Cardiac muscle cell (in vitro differentiated cells and primary cell): ENCODE measurements around the gene DMRT1. TPM values are rescaled to one million over a fixed set of nuclear protein-coding genes. Genes with fewer than 3 reads are reported as not detected.

Source experiments
- DNase-seq, 2 donors: peaks; one replicate each; pipeline versions ENCODE4 v3.0.0 to v3.0.0-alpha.2; 2010 to 2017; ENCODE audit warnings: low read depth in 1 of 2, low spot score in 1 of 2
- H3K27ac ChIP-seq: fragments of 200-600 bp; sonication (generic); 2 replicates; pipeline ENCODE4 v1.5.1; 2016
- H3K27me3 ChIP-seq: fragments of 200-600 bp; sonication (generic); 2 replicates; pipeline ENCODE4 v1.6.0; 2016; ENCODE audit warnings: control low read depth
- H3K36me3 ChIP-seq: fragments of 200-600 bp; sonication (generic); 2 replicates; pipeline ENCODE4 v1.5.1; 2016; ENCODE audit warnings: control low read depth
- H3K4me1 ChIP-seq: fragments of 200-600 bp; sonication (generic); 2 replicates; pipeline ENCODE4 v1.8.1; 2017; ENCODE audit warnings: low read depth, mild to moderate bottlenecking, mixed run types
- H3K4me3 ChIP-seq: fragments of 200-600 bp; sonication (generic); 2 replicates; pipeline ENCODE4 v1.5.1; 2016; ENCODE audit warnings: mild to moderate bottlenecking
- H3K9me3 ChIP-seq: fragments of 200-600 bp; sonication (generic); 2 replicates; pipeline ENCODE4 v1.5.1; 2017; ENCODE audit warnings: low read depth, mild to moderate bottlenecking, control low read depth
- polyA plus RNA-seq: library from polyadenylated mRNA; unstranded; fragments of >200 nt; fragmentation: Nextera tagmentation; extraction: Ambion mirVana; gene quantifications from 2 replicates; pipeline ENCODE4 v1.2.1, GENCODE V29; 2016
- total RNA-seq: library from RNA; depleted of rRNA; stranded (reverse); fragments of >200 nt; gene quantifications from 2 replicates; pipeline ENCODE4 v1.2.3, GENCODE V29; 2016
- TF ChIP-seq, protein P1 (sequence below): IDR thresholded peaks from 2 replicates; pipeline ENCODE4 v1.5.1; 2012; ENCODE audit warnings: low read depth, mild to moderate bottlenecking, low read length

Gene DMRT1
- total and polyA plus RNA-seq, 2 experiments from 2014 or later = not detected

DNA sequence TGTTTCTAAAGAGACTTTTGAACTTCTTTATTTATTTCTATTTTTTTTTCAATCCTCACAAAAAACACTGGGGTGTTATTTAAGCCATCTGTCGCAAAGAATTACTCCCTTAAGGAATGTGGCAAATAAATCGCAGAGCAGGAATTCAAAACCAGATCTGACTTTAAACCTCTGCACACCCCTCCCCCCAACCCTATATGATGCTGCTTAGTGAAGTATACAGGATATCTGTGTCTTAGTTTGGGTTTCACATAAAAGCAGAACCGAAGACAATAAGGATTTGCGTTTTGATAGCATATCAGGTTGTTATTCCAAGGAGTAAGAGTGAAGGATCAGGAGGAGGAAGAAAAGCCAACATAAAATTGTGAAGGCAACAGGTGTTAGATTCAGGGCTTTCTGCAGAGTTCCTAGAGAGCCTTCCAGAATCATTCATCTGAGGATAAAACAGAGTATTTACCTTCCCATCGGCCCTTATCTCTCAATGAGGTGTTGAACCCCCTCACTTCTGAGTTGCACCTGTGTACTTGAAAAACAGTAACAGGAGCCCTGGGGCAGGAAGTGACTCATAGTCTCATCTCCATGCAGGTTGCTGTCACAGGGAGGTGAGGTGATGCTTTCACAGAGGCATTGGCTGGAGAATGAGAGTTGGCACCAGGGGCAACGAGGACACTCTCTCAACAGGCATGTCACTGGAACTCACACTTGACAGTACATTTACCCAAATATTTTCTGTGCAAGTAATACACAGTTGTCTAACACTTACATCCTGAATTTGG lies 101.5 kb downstream of the DMRT1 start:
- H3K9me3 ChIP-seq = no peaks in the 10 kb centered on the region
- DNase-seq = no peak
- TF ChIP-seq, protein P1, sequence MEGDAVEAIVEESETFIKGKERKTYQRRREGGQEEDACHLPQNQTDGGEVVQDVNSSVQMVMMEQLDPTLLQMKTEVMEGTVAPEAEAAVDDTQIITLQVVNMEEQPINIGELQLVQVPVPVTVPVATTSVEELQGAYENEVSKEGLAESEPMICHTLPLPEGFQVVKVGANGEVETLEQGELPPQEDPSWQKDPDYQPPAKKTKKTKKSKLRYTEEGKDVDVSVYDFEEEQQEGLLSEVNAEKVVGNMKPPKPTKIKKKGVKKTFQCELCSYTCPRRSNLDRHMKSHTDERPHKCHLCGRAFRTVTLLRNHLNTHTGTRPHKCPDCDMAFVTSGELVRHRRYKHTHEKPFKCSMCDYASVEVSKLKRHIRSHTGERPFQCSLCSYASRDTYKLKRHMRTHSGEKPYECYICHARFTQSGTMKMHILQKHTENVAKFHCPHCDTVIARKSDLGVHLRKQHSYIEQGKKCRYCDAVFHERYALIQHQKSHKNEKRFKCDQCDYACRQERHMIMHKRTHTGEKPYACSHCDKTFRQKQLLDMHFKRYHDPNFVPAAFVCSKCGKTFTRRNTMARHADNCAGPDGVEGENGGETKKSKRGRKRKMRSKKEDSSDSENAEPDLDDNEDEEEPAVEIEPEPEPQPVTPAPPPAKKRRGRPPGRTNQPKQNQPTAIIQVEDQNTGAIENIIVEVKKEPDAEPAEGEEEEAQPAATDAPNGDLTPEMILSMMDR = no peak
- H3K27me3 ChIP-seq = no peaks in the 10 kb centered on the region
- no peaks in the 10 kb centered on the region for H3K4me1 ChIP-seq
- no peak overlapping the region for H3K27ac ChIP-seq
- H3K4me3 ChIP-seq = no peak overlapping the region
- H3K36me3 ChIP-seq = no peaks in the 10 kb centered on the region

DNA sequence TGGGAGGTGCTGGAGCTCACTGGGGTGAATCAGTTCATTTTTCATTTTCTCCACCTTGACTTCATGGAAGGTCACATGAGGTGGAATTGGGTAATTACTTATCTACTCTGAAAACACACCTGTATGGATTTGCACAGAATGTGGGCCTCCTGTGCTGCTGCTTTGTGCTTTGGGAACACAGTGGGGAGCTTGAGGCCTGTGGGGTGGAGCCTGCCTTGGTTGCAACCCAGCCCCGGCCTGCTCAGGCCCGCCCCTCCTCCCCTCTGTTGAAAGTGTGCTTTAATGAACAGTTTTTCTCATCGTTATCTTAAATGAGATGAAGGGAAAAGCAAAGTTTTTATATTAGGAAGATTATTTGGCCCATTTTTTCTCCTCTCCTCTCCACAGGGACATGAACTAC lies 106.5 kb downstream of the DMRT1 start:
- no peak overlapping the region for H3K4me3 ChIP-seq
- H3K27me3 ChIP-seq = peaks cover 23% of the 10 kb centered on the region
- DNase-seq = no peak
- TF ChIP-seq, protein P1 = no peak
- no peaks in the 10 kb centered on the region for H3K9me3 ChIP-seq
- no peaks in the 10 kb centered on the region for H3K36me3 ChIP-seq
- no peaks in the 10 kb centered on the region for H3K4me1 ChIP-seq
- H3K27ac ChIP-seq = no peak overlapping the region

DNA sequence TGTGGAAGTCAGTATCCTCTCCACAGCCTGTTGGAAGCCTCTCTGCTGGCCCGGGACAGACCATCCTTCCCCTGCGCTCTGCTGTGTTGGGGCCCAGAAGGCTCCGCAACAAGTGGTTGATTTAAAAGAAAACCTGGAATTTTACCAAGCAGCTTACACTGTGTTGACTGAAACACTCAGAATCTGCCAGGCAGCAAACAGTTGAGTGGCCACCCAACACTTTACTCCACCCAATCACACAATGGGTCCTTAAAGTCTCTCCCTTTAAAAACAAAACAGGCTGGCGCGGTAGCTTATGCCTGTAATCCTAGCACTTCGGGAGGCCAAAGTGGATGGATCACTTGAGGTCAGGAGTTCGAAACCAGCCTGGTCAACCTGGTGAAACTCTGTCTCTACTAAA lies 107.0 kb downstream of the DMRT1 start:
- Histone ChIP-seq H3K4me3 (no peak overlapping the region), H3K4me1 (no peaks in the 10 kb centered on the region), H3K27me3 (peaks cover 28% of the 10 kb centered on the region), H3K27ac (no peak overlapping the region), H3K36me3 (no peaks in the 10 kb centered on the region), H3K9me3 (no peaks in the 10 kb centered on the region)
- no peak for DNase-seq
- TF ChIP-seq, protein P1 = no peak

DNA sequence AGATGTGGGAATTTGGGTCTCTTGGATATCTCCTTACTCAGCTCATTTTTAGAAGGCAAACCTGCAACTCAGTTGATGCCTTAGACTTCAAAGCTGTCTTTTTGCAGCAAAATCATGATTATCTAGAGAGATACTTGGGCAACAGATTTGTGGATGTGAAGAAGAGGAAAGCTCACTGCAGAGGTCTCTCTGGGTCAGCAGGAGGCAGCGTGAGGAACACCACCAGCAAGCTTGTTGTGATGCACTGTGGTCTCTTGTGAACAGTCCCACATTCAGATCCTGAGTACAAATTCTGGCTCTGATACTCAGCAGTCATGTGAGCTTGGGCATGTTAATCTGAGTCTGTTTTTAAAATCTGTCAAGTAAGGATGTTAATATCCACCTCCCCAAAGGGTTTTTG lies 108.6 kb downstream of the DMRT1 start:
- Histone ChIP-seq H3K4me3 (no peak overlapping the region), H3K9me3 (no peaks in the 10 kb centered on the region), H3K27ac (no peak overlapping the region), H3K4me1 (no peaks in the 10 kb centered on the region), H3K36me3 (no peaks in the 10 kb centered on the region), H3K27me3 (peaks cover 42% of the 10 kb centered on the region)
- DNase-seq = no peak
- TF ChIP-seq, protein P1 = no peak

DNA sequence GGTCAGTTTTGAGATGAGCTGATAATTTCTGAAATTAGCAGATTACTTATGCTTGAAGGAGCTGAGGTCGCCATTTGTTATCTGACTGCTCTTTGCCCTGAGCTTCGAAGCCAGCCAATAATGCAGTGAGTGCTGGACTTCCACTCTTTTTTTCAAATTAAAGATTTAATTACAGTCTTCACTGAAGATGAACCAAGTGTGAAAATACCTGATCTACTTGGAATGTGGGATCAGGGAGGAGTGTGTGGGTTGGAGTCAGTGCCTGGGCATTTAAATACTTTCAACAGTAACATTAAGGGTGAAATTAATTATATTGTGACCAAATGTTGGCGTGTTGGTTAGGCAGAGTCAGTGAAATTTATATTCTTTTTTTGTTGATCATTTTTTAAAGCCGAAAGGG lies 111.0 kb downstream of the DMRT1 start:
- no peak overlapping the region for H3K4me3 ChIP-seq
- peaks cover 65% of the 10 kb centered on the region for H3K27me3 ChIP-seq
- TF ChIP-seq, protein P1 = no peak
- H3K4me1 ChIP-seq = no peaks in the 10 kb centered on the region
- no peak overlapping the region for H3K27ac ChIP-seq
- no peaks in the 10 kb centered on the region for H3K9me3 ChIP-seq
- DNase-seq = no peak
- H3K36me3 ChIP-seq = no peaks in the 10 kb centered on the region
